Measurements from ENCODE around the gene C2orf76.

The C2orf76 gene

GRCh38 chr2:119315241-119315925, 51.3 kb downstream of the C2orf76 start:
- Histone ChIP-seq H3K36me3 (ENCODE audit: insufficient read depth, insufficient read length, low read length) (no peaks in the 10 kb centered on the region), H3K9ac (ENCODE audit: insufficient read length, low read depth) (no peak overlapping the region), H3K27me3 (ENCODE audit: insufficient read depth, insufficient read length) (no peaks in the 10 kb centered on the region), H3K9me3 (ENCODE audit: insufficient read depth, low read length) (no peaks in the 10 kb centered on the region), H3K4me1 (ENCODE audit: insufficient read depth, insufficient read length) (peaks cover 6% of the 10 kb centered on the region), H3K4me3 (ENCODE audit: insufficient read length, low read depth) (no peak overlapping the region)
- no peak for DNase-seq (ENCODE audit: low read depth, low spot score)
- TF ChIP-seq ZNF274 (IDR thresholded peaks at IDR 0.05; ENCODE audit: low read depth, low read length) (0 out of 2 replicates have a peak, but pooled peaks have one; percentile 20), SUZ12 (IDR thresholded peaks at IDR 0.05; ENCODE audit: extremely low read depth, insufficient read depth, insufficient read length) (no peak)

GRCh38 chr2:119311831-119312230, 54.8 kb downstream of the C2orf76 start:
- H3K9me3 ChIP-seq (ENCODE audit: insufficient read depth, low read length): no peaks in the 10 kb centered on the region
- TF ChIP-seq ZNF274 (IDR thresholded peaks at IDR 0.05; ENCODE audit: low read depth, low read length) (no peak), SUZ12 (IDR thresholded peaks at IDR 0.05; ENCODE audit: extremely low read depth, insufficient read depth, insufficient read length) (no peak), YY1 (IDR thresholded peaks at IDR 0.05; ENCODE audit: insufficient read depth, insufficient read length) (no peak)
- H3K4me1 ChIP-seq (ENCODE audit: insufficient read depth, insufficient read length): peaks cover 6% of the 10 kb centered on the region
- no peak overlapping the region for H3K4me3 ChIP-seq (ENCODE audit: insufficient read length, low read depth)
- no peak for DNase-seq (ENCODE audit: low read depth, low spot score)
- no peaks in the 10 kb centered on the region for H3K36me3 ChIP-seq (ENCODE audit: insufficient read depth, insufficient read length, low read length)
- no peaks in the 10 kb centered on the region for H3K27me3 ChIP-seq (ENCODE audit: insufficient read depth, insufficient read length)
- H3K9ac ChIP-seq (ENCODE audit: insufficient read length, low read depth): no peak overlapping the region

GRCh38 chr2:119311371-119311770, 55.3 kb downstream of the C2orf76 start:
- no peaks in the 10 kb centered on the region for H3K36me3 ChIP-seq (ENCODE audit: insufficient read depth, insufficient read length, low read length)
- H3K4me1 ChIP-seq (ENCODE audit: insufficient read depth, insufficient read length): peaks cover 6% of the 10 kb centered on the region
- TF ChIP-seq YY1 (IDR thresholded peaks at IDR 0.05; ENCODE audit: insufficient read depth, insufficient read length) (no peak), ZNF274 (IDR thresholded peaks at IDR 0.05; ENCODE audit: low read depth, low read length) (no peak), SUZ12 (IDR thresholded peaks at IDR 0.05; ENCODE audit: extremely low read depth, insufficient read depth, insufficient read length) (no peak)
- H3K9ac ChIP-seq (ENCODE audit: insufficient read length, low read depth): no peak overlapping the region
- no peaks in the 10 kb centered on the region for H3K9me3 ChIP-seq (ENCODE audit: insufficient read depth, low read length)
- peak; percentile 20 for DNase-seq (ENCODE audit: low read depth, low spot score)
- H3K4me3 ChIP-seq (ENCODE audit: insufficient read length, low read depth): no peak overlapping the region
- no peaks in the 10 kb centered on the region for H3K27me3 ChIP-seq (ENCODE audit: insufficient read depth, insufficient read length)

- Histone ChIP-seq H3K9me3 (ENCODE audit: insufficient read depth, low read length) (no peaks in the 10 kb centered on the region), H3K36me3 (ENCODE audit: insufficient read depth, insufficient read length, low read length) (no peaks in the 10 kb centered on the region), H3K4me1 (ENCODE audit: insufficient read depth, insufficient read length) (peaks cover 6% of the 10 kb centered on the region), H3K9ac (ENCODE audit: insufficient read length, low read depth) (no peak overlapping the region), H3K27me3 (ENCODE audit: insufficient read depth, insufficient read length) (no peaks in the 10 kb centered on the region), H3K4me3 (ENCODE audit: insufficient read length, low read depth) (no peak overlapping the region)
- no peak for TF ChIP-seq YY1 (IDR thresholded peaks at IDR 0.05; ENCODE audit: insufficient read depth, insufficient read length)
- TF ChIP-seq ZNF274 (IDR thresholded peaks at IDR 0.05; ENCODE audit: low read depth, low read length): no peak
- TF ChIP-seq SUZ12 (IDR thresholded peaks at IDR 0.05; ENCODE audit: extremely low read depth, insufficient read depth, insufficient read length): no peak
- DNase-seq (ENCODE audit: low read depth, low spot score): no peak
Observed at GRCh38 chr2:119308793-119309330, 57.8 kb downstream of the C2orf76 start.

GRCh38 chr2:119307419-119308140, 59.1 kb downstream of the C2orf76 start:
- no peak overlapping the region for H3K9ac ChIP-seq (ENCODE audit: insufficient read length, low read depth)
- H3K4me1 ChIP-seq (ENCODE audit: insufficient read depth, insufficient read length): peaks cover 6% of the 10 kb centered on the region
- H3K36me3 ChIP-seq (ENCODE audit: insufficient read depth, insufficient read length, low read length): no peaks in the 10 kb centered on the region
- no peak for TF ChIP-seq ZNF274 (IDR thresholded peaks at IDR 0.05; ENCODE audit: low read depth, low read length)
- no peak for TF ChIP-seq YY1 (IDR thresholded peaks at IDR 0.05; ENCODE audit: insufficient read depth, insufficient read length)
- H3K9me3 ChIP-seq (ENCODE audit: insufficient read depth, low read length): no peaks in the 10 kb centered on the region
- DNase-seq (ENCODE audit: low read depth, low spot score): no peak
- H3K4me3 ChIP-seq (ENCODE audit: insufficient read length, low read depth): no peak overlapping the region
- no peaks in the 10 kb centered on the region for H3K27me3 ChIP-seq (ENCODE audit: insufficient read depth, insufficient read length)

GRCh38 chr2:119306196-119306590, 60.4 kb downstream of the C2orf76 start:
- Histone ChIP-seq H3K4me1 (ENCODE audit: insufficient read depth, insufficient read length) (peaks cover 2% of the 10 kb centered on the region), H3K9me3 (ENCODE audit: insufficient read depth, low read length) (no peaks in the 10 kb centered on the region), H3K27me3 (ENCODE audit: insufficient read depth, insufficient read length) (no peaks in the 10 kb centered on the region), H3K36me3 (ENCODE audit: insufficient read depth, insufficient read length, low read length) (no peaks in the 10 kb centered on the region), H3K9ac (ENCODE audit: insufficient read length, low read depth) (no peak overlapping the region), H3K4me3 (ENCODE audit: insufficient read length, low read depth) (no peak overlapping the region)
- TF ChIP-seq ZNF274 (IDR thresholded peaks at IDR 0.05; ENCODE audit: low read depth, low read length) (no peak), YY1 (IDR thresholded peaks at IDR 0.05; ENCODE audit: insufficient read depth, insufficient read length) (no peak), SUZ12 (IDR thresholded peaks at IDR 0.05; ENCODE audit: extremely low read depth, insufficient read depth, insufficient read length) (no peak)
- no peak for DNase-seq (ENCODE audit: low read depth, low spot score)

- DNase-seq (ENCODE audit: low read depth, low spot score): no peak
- no peak overlapping the region for H3K4me3 ChIP-seq (ENCODE audit: insufficient read length, low read depth)
- H3K9me3 ChIP-seq (ENCODE audit: insufficient read depth, low read length): no peaks in the 10 kb centered on the region
- H3K36me3 ChIP-seq (ENCODE audit: insufficient read depth, insufficient read length, low read length): no peaks in the 10 kb centered on the region
- H3K9ac ChIP-seq (ENCODE audit: insufficient read length, low read depth): no peak overlapping the region
- no peaks in the 10 kb centered on the region for H3K4me1 ChIP-seq (ENCODE audit: insufficient read depth, insufficient read length)
- no peak for TF ChIP-seq YY1 (IDR thresholded peaks at IDR 0.05; ENCODE audit: insufficient read depth, insufficient read length)
- no peak for TF ChIP-seq SUZ12 (IDR thresholded peaks at IDR 0.05; ENCODE audit: extremely low read depth, insufficient read depth, insufficient read length)
- TF ChIP-seq ZNF274 (IDR thresholded peaks at IDR 0.05; ENCODE audit: low read depth, low read length): no peak
- no peaks in the 10 kb centered on the region for H3K27me3 ChIP-seq (ENCODE audit: insufficient read depth, insufficient read length)
Observed at GRCh38 chr2:119305497-119306195, 61.0 kb downstream of the C2orf76 start.
